Panc1 (cell line): ENCODE results near the gene SH3PXD2B.

ENCODE experiments used
- REST ChIP-seq, 2 experiments: IDR thresholded peaks; 2 replicates each; pipeline ENCODE4 v1.6.1; 2011 to 2012; ENCODE audit warnings: low read depth in 2 of 2, control low read depth in 1 of 2, low read length in 1 of 2, mild to moderate bottlenecking in 1 of 2, moderate library complexity in 1 of 2; ENCODE audit not compliant: insufficient read depth in 1 of 2
- SIN3A ChIP-seq: IDR thresholded peaks from 2 replicates; pipeline ENCODE4 v1.6.1; 2012; ENCODE audit warnings: low read depth, mild to moderate bottlenecking, low read length, moderate library complexity, borderline replicate concordance; ENCODE audit not compliant: insufficient read depth
- TF ChIP-seq, protein P1 (sequence below): fragments of 450-650 bp; IDR thresholded peaks from 2 replicates; pipeline ENCODE4 v1.5.1; 2017; ENCODE audit warnings: mild to moderate bottlenecking

- TF ChIP-seq REST (IDR thresholded peaks at IDR 0.05; ENCODE audit: insufficient read depth in 1 of 2, low read depth in 2 of 2, low read length in 1 of 2) = no peak
- TF ChIP-seq, protein P1, sequence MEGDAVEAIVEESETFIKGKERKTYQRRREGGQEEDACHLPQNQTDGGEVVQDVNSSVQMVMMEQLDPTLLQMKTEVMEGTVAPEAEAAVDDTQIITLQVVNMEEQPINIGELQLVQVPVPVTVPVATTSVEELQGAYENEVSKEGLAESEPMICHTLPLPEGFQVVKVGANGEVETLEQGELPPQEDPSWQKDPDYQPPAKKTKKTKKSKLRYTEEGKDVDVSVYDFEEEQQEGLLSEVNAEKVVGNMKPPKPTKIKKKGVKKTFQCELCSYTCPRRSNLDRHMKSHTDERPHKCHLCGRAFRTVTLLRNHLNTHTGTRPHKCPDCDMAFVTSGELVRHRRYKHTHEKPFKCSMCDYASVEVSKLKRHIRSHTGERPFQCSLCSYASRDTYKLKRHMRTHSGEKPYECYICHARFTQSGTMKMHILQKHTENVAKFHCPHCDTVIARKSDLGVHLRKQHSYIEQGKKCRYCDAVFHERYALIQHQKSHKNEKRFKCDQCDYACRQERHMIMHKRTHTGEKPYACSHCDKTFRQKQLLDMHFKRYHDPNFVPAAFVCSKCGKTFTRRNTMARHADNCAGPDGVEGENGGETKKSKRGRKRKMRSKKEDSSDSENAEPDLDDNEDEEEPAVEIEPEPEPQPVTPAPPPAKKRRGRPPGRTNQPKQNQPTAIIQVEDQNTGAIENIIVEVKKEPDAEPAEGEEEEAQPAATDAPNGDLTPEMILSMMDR = no peak
- no peak for TF ChIP-seq SIN3A
Observed at GRCh38 chr5:172385707-172386106, 68.6 kb downstream of the SH3PXD2B start.
